ENCODE results near the gene IQGAP3. TPM values are rescaled to one million over a fixed set of nuclear protein-coding genes. Genes with fewer than 3 reads are reported as not detected.

Gene IQGAP3
- total RNA-seq, 4 donors from 2014 or later: 7.1 to 12.8 (median 8.6) TPM

DNA sequence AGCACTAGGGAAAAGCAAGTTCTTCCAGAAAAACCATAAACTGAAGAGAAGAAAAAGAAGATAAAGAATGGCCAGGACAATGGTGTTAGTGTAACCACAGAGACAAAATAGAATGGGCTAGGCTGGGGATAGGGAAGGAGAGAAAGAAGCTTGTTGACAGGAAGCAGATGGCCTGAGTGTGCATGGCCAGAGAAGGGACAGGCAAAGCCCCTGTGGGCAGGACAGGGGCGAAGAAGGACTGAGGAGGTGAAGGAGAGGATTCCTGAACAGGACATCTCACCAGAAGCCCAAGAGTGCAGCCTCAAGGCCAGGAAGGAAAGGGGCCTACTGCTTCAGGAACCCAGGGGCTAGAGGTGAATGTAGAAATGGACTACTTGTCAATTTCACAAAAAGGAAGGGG lies 29.3 kb downstream of the IQGAP3 start:
- H3K4me1 ChIP-seq: no peaks in the 10 kb centered on the region
- no peaks in the 10 kb centered on the region for H3K9me3 ChIP-seq
- TF ChIP-seq, protein P1, sequence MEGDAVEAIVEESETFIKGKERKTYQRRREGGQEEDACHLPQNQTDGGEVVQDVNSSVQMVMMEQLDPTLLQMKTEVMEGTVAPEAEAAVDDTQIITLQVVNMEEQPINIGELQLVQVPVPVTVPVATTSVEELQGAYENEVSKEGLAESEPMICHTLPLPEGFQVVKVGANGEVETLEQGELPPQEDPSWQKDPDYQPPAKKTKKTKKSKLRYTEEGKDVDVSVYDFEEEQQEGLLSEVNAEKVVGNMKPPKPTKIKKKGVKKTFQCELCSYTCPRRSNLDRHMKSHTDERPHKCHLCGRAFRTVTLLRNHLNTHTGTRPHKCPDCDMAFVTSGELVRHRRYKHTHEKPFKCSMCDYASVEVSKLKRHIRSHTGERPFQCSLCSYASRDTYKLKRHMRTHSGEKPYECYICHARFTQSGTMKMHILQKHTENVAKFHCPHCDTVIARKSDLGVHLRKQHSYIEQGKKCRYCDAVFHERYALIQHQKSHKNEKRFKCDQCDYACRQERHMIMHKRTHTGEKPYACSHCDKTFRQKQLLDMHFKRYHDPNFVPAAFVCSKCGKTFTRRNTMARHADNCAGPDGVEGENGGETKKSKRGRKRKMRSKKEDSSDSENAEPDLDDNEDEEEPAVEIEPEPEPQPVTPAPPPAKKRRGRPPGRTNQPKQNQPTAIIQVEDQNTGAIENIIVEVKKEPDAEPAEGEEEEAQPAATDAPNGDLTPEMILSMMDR (IDR thresholded peaks at IDR 0.05): no peak
- TF ChIP-seq POLR2A (IDR thresholded peaks at IDR 0.05): no peak
- no peaks in the 10 kb centered on the region for H3K27me3 ChIP-seq
- peaks cover 0 to 6% (median 0%) of the 10 kb centered on the region in 3 donors for H3K36me3 ChIP-seq
- no peak for DNase-seq
- H3K27ac ChIP-seq: no peak overlapping the region
- 77 to 92% methylated on average over 1 of the region's 1 CpG for WGBS, 2 donors
- H3K4me3 ChIP-seq: no peak overlapping the region
- intact Hi-C loops (cut with DNase I): no loop called here

DNA sequence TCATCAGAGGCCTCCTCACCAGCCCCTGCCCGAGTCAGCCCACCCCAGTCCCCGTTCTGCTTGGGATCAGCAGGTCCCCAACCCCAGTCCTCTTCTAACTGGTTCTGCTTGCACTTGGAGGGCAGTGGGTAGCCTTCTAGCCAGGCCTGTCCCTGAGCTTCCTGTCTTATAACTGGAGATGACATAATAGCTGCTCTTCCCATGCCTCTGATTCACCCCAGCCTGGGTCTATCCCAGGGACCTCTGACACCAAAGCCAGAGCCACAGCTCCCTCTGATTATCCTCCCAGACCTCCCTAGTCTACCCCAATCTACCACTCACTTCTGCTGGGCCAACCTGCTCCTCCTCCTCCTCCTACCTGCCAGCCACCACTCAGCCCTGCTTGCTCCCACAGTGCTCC lies 31.4 kb downstream of the IQGAP3 start:
- no peaks in the 10 kb centered on the region for H3K9me3 ChIP-seq
- TF ChIP-seq, protein P1 (IDR thresholded peaks at IDR 0.05): no peak
- no peak for TF ChIP-seq POLR2A (IDR thresholded peaks at IDR 0.05)
- 80 to 86% methylated on average over 1 to 2 of the region's 2 CpGs for WGBS, 2 donors
- H3K4me3 ChIP-seq: no peak overlapping the region
- intact Hi-C loops (cut with DNase I): no loop called here
- H3K4me1 ChIP-seq: no peaks in the 10 kb centered on the region
- H3K27me3 ChIP-seq: no peaks in the 10 kb centered on the region
- no peak overlapping the region for H3K27ac ChIP-seq
- no peak for DNase-seq
- H3K36me3 ChIP-seq: peaks cover 0 to 17% (median 0%) of the 10 kb centered on the region in 3 donors

DNA sequence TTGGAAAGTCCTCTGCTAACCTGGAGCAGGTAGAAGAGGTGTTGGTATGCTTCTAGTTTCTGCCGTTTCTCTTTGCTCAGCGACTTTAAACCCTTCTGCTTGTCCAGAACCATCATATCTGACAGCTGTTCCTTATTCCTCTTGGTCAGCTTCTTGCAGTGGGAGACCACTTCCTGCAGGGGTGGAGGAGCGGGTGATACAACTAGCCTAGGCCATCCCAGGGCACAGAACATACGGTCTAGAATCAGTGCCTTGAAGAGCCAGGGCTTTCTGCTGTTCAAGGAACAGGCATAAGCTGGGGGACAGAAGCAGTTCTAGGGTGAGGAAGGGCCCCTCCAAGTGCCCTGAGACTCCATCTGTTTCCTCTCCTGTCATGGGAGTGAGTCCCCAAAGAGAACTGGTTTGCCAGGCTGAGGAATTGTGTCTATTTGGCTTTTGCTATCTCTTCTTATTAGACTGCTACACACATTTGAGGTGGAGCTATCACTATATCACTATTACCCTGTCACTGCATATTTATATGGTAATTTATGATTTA lies 32.5 kb downstream of the IQGAP3 start:
- 86 to 95% methylated on average over 3 to 4 of the region's 4 CpGs for WGBS, 2 donors
- no peak overlapping the region for H3K4me3 ChIP-seq
- peaks cover 0 to 19% (median 0%) of the 10 kb centered on the region in 3 donors for H3K36me3 ChIP-seq
- TF ChIP-seq, protein P1 (IDR thresholded peaks at IDR 0.05): no peak
- no peak for TF ChIP-seq POLR2A (IDR thresholded peaks at IDR 0.05)
- intact Hi-C loops (cut with DNase I): no loop called here
- no peak overlapping the region for H3K27ac ChIP-seq
- H3K4me1 ChIP-seq: no peaks in the 10 kb centered on the region
- no peaks in the 10 kb centered on the region for H3K27me3 ChIP-seq
- DNase-seq: no peak
- H3K9me3 ChIP-seq: no peaks in the 10 kb centered on the region

DNA sequence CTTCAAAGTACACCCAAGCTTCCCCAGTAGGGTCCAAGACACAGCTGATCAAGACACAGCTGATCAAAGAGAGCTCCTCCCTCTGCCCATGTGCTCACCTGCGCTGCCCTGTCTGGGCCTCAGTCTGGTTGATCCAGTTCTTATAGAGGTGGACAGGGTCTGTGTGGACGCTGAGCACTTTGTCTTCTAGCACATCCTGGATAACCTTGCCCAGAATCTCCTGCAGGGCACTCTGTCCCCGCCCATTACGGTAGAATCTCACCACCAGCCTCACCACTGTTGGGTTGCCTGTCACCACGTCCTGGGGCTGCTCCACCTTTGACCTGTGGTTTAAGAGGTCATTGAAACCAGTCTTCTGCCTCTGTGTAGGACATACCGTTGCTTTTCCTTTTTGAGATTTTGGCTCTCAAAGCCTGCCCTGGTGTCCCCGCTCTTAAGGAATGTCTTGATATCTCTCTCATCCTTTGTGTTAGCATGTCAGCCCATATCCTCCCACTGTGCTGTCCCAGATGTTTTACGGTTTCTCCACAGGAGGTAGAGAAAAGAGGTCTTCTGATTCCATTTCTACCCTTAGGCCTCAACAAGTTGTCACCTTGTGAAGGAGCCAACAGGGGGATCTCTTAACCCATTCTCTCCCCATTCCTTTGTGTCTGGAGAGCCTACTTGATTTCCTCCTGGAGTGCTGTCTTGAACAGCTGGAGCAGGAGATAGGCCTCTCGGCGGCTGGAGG lies 33.5 kb downstream of the IQGAP3 start:
- Histone ChIP-seq H3K36me3 (peaks cover 0 to 27% (median 0%) of the 10 kb centered on the region in 3 donors), H3K27me3 (no peaks in the 10 kb centered on the region), H3K4me3 (no peak overlapping the region), H3K27ac (no peak overlapping the region), H3K9me3 (no peaks in the 10 kb centered on the region), H3K4me1 (no peaks in the 10 kb centered on the region)
- 87% methylated on average over 9 of the region's 10 CpGs for WGBS, 2 donors
- no peak for TF ChIP-seq POLR2A (IDR thresholded peaks at IDR 0.05)
- no peak for DNase-seq
- intact Hi-C loops (cut with DNase I): no loop called here

DNA sequence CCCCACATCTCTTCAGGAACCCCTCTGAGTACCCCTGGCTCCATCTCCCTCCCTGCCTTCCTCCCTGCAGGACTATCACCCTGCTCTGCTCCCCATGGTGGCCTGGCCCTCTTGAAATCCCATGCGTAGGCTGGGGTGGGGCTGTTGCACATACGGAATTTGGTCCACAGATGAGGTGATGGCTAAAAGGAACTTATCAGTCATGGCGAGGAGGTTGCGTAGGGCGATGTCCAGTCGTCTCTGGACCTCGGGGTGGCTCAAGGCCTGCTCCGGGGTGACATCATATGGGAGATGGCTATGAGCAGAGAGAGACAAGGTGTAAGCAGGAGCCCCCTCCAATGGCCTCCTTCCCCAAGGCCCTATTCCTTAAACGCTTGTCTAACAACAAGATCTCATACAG lies 35.3 kb downstream of the IQGAP3 start:
- Histone ChIP-seq H3K4me3 (no peak overlapping the region), H3K27me3 (no peaks in the 10 kb centered on the region), H3K27ac (no peak overlapping the region), H3K9me3 (no peaks in the 10 kb centered on the region), H3K36me3 (peaks cover 0 to 27% (median 0%) of the 10 kb centered on the region in 3 donors), H3K4me1 (no peaks in the 10 kb centered on the region)
- DNase-seq: no peak
- intact Hi-C loops (cut with DNase I): no loop called here
- no peak for TF ChIP-seq POLR2A (IDR thresholded peaks at IDR 0.05)
- TF ChIP-seq, protein P1 (IDR thresholded peaks at IDR 0.05): no peak
- WGBS, 2 donors: 89 to 90% methylated on average over 8 of the region's 9 CpGs

Measured in esophagus squamous epithelium (tissue), 5 donors.